Measurements from ENCODE around the gene ARID1B.
A peak's percentile ranks its signal among the peaks of the same experiment; 100 is the strongest.

ARID1B gene

DNA sequence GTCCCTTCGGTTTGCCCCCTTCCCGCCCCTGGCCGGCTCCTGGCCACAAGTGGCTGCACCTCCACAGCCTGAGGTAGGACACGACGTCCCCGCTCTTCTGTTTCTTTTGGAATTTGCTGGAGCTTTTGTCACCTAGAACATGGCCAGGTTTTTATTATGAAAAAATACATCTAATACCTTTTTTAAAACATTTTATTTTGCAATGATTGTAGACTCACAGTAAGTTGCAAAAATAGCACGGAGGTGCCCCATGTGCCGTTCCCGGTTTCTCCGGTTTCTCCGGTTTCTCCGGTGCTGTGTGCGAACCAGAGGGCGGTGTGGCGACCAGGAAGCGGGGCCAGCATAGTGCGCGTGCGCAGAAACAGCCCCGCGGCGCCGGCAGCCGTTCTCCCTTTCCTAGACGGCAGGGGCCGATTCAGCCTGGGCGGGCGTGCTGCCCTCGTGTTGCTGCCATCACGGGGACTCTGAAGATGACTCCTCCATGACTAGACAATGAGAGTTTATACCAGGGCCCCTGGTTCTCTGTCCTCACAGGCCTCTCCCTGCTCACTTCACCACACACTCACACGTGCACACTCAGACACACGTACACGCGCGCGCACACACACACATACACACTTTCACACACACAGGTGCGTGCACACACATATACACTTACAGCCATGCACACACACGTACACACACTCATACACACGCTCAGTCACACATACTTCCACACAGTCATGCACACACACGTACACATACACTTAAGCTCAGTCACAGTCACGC is 444.1 kb downstream of the ARID1B start:
- peak; percentile 82 for DNase-seq

DNA sequence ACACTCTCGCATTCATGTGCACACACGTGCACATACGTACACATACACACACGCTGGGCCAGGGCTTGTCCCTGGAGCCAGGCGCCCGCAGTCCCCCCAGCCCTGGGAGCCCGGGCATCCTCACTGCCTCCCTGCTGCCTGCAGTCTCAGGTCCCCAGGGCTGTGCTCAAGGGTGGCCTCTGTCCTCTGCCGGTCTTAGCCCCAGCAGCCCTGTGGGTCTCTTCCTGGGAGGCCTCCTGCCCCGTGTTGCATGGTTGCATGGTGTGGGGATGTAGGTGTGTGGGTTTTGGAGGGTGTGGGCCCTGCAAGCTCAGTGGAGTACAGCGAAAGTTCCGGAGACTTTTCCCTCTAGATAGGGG is 444.6 kb downstream of the ARID1B start:
- no peak for DNase-seq

DNA sequence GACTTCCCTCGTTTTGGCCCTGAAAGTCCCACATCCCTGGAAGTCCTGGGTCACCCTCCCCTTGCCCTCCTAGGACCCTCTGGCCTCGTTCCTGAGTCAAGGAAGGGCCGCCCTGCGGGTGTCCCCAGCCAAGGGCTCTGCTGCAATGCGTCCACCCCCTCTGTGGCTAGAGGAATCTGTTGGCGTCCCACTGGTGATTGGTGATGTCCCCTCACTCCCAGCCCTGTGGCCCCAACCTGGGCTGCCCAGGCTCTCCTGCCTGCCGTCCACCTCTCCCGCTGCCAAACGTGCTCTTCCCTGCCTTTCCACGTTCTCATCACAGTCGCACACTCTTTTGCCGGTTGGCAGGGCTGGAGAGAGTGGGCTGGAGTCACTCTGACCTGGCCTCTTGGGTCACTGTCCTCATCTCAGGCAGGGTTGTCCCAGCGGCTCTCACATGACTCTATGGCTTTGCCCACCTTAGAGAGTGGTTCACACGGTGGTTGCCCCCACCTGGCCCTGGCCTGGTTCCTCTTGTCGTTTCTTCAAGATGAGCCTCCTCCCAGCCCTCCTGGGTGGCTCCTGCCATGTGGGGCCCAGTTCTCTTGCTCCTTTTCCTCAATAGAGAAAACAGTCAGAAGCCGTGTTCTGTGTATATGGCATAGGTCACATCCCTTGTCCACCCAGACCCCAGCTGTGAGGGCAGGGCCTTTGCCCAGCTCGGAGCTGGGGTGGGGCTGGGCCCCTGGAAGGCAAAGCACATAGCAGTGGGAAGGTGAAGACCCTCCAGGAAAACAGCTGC is 445.2 kb downstream of the ARID1B start:
- no peak for DNase-seq

DNA sequence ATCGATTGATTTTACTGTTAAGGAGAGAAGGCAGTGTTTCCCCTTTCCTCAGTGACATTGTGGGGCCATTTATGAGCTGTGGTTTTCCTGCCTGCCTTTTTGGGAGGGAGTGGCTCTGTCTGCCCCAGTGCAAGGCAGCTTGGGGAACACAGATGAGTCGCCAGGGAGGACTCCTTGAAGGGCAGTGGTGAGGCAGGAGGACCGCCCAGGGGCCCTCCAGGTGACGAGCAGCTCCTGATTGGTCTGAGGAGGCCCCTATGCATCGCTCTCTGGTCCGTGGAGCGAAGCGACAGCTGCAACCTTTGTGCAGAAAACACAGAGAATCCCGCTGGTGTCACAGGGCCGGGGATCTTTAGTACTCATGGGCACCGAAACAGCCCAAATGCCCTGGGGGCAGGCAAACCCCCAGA is 445.8 kb downstream of the ARID1B start:
- DNase-seq = no peak

DNA sequence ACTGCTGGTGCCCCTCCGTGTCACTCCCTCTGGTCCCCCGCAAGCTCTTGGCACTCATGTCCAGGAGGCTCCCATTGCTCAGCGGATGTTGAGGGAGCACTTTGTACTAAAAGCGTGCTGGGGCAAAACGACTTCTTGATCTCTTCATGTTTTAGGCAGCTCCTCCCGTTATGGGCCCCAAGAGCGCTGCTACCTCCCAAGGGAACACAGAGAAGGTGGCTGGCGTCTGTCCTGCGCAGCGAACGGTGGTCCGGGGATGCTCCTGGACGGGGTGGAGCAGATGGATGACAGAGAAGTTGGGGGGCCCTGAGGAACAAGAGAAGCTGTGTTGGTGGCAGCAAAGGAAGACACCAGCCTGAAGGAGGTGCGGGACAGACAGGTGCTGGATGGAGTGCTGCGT is 446.3 kb downstream of the ARID1B start:
- DNase-seq = no peak

DNA sequence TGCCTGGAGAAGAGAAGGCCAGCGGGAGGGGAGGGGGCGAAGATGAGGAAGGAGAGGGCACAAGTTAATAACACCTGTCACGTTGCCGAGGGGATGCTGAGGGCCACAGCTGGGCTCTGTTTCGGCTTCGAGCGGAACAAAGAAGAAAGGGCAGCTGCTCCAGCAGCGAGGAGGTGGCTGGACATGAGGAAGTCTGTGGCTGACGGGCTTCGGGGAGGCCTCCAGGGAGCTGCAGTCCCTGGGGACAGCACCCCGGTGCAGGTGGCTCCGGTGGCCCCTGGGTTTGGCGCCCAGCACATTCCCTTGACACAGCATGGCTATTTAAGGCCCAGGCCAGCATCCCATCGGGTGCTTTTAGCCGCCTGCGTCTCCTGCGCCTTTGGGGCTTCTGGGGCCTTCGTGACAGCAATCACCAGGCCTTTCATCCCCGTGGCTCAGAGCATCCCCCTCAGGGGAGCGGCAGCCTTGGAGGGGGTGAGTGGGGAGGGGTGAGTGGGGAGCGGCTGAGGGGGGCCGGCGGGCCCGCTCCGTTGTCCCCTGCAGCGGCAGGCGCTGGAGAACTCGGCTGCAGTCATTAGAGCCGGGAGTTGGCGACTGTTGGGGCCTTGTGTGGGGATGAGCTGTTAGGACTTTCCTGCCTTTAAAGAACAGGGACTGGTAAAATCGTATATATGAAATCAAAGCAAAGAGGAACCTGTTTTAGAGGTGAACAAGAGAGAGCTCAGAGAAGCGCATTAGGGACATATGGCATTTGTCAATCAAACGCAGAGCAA is 447.2 kb downstream of the ARID1B start:
- no peak for DNase-seq

DNA sequence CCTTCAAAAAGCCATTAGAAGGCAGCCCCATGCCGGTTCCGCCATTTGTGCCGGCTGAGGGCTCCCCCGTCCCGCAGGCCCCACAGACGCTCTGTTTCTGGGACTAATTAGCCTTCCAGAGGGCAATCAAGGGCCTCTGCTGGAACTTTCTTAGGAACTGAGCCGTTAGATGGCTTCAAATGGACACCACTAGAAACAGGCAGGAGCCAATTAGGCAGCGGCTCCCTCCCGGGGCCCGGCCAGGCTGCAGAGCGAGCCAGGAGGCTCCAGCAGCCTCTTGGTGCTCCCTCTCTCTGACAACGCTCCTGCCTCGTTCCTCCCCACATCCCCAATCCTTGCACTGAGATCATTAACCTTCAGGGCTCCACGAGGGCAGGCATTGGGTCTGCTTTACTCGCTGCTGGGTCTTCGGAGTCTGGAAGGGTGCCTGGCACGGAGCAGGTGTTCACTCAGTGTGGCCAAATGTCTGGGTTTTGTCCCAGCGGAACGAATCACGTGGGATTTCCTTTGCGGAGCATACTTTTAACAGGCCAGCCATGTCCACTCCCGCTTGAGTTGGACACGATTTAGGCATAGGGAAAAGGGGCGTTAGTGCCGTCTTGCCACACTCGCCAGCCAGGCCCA is 447.9 kb downstream of the ARID1B start:
- DNase-seq = no peak

DNA sequence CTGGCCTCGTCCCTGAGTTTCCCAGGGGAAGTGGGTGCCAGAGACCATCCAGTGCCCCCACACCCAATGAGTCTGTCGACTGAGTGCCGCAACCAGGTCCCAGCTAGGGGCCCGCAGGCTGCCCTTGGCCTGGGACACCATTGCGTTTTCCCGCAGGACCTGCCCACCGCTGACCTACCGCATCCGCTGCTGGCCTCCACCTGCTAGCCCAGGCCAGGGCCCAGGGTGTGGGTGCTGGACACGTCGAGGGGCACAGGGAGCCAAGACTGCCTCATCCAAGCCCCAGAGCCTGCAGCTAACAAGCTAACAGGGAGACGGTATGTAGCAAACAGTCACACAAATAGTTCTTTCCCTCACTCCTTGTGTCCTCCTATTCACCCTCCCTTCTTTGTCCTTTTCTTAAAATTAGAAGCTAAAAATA is 448.4 kb downstream of the ARID1B start:
- no peak for DNase-seq

DNA sequence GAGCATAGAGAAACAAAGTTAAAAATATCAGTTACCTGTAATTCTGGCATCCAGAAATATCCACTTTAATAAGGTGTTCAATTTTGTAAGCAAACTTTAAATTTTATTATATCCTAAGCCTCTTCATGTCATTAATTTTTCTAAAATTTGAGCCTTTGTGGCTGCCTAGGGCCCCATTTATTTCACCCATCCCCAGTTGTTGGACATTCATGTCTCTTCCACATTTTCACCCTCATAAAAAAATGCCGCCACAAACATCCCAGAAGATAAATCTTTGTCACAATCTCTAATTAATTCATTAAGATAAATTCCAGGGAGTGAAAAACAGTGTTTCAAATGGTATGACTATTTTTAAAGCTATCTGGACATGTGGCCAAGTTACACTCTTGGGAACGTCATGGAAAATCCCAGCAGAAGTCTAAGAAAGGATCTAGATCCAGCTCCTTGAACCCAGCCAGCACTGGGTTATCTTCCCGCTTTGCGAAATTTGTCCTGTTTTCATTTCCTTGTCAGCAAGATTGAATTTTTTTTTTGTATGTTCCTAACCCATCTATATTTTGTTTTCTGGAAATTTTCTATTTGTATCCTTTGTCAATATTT is 448.9 kb downstream of the ARID1B start:
- DNase-seq = no peak

DNA sequence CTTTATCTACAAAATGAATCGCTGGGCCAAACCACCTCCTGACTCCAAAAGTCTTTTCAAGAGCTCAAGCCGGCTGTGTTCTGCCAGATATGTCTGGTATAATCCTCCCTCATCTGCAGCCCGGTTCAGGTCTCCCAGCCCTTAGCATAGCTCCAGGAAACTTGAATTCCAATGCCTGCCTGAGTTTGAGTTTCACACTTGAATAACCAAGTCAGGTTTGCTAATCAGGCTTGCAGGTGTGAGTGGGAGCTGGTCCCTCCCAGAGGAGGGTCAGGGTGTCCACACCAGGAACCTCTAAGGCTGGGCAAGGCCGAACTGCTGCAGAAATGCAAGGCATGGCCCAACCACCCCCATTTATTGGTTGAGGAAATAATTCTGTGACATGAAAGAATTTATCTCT is 449.6 kb downstream of the ARID1B start:
- no peak for DNase-seq

DNA sequence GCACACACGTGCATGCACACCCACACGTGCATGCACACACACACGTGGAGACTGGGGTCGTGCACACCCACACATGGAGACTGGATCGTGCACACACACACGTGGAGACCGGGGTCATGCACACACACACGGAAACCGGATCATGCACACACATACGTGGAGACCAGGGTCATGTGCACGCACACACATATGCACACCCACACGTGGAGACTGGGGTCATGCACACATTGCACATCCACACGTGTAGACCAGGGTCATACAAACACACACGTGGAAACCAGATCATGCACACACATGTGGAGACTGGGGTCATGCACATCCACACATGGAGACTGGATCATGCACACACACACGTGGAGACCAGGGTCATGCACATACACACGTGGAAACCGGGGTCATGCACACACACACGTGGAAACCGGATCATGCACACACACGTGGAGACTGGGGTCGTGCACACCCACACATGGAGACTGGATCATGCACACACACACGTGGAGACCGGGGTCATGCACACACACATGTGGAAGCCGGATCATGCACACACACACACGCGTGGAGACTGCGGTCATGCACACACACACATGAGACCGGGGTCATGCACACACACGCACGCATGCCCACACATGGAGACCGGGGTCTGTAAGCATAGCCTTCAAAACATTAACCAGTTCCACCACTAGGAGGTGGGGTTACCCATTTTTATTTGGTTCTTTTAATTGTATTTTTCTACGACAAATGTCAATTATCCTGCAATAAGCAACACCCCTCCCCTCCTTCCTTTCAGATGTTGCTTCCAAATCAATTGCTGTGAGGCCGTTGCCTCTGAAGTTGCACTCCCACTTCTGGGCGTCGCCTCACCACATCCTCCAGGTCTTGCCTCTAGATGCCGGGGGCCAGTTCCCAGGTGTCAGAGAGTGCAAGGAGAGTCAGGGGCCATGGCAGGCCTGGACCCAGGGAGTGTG is 450.3 kb downstream of the ARID1B start:
- DNase-seq = peak; percentile 4

DNA sequence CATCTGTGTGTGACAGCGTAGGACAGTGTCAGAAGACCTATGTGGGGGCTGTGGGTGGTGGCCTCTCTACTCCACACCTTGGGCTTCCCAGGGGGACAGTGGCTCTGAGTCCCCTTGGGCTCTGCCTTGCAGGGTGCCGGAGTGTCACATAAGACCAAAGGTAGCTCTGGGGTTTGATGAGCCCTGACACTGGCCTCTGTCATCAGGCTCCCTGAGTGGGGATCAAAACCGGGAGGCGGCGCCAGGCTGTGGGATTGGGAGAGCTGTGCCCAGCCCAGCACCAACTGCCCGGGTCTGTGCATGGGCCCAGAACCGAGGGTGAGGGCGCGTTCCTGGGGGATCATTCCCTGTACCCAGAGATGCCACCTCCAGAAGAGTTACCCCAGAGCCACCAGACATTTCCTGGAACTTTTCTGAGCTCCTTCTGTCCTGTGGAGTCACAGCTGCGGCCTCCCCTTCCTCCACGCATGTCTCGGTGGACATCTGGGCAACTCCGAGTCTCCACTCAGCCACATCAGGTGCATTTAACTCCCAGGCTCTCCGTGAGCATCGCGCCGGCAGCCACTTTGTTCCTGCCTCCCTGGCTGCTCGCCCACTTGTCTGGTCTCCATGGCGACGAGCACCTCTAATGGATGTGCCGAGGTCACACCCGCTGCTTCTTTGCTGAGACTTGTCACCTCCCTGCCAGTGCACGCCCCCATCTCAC is 451.4 kb downstream of the ARID1B start:
- no peak for DNase-seq

DNA sequence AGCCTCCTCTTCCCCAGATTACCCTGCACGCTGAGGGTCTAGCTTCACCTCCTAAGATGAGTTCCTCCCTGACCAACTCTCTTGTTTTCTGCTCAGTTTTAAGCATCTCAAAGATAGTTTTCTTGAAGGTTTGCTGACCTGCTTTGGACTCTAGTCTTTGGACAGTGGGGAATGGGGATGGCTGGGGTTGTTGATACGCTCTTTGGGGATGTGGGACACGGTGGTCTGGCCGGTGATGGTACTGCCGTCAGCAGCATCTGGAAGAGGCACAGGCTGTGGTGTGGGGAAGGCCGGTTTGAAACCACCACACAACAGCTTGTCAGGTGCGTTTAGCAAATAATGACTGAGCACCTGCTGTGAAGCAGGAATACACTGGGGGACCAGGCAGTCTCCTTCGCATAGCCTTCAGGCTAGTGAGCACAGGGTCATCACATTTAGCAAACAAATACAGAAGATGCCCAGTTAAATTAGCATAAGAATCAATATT is 452.0 kb downstream of the ARID1B start:
- DNase-seq = no peak

DNA sequence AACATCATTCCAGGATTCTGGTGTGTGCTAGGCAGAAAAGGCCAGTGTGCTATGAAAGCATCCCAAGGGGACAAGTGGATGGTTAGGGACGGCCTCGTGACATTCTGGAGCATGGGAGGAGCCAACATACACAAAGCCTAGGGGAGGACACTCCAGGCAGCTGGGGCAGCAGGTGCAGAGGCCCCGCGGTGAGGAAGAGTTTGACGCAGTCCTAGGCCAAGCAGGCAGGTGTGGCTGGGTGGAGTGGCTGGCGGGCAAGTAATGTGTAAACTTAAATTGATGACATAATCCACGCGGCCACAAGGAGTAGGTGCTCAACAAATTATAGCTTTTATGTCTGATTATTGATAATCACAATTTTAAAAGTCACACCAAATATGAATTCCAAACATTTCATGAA is 452.5 kb downstream of the ARID1B start:
- DNase-seq = no peak

DNA sequence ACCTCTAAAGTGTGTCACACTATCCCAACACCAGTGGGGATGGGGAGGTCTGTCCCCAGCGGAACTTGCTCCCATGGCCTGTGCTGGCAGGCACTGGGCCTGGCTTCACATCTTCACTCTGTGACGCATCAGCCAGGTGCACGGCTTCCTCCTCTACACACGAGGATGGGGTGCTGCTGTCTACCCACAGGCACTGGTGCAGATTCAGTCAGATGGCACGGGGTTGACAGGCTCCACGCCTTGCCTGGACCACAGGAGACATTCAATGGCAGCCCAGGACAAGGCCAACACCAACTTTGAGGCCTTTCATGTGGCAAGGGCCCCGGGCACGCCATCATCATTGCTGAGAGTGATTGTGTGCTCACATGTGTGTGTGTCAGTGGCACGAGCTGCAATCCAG is 453.7 kb downstream of the ARID1B start:
- DNase-seq = no peak

DNA sequence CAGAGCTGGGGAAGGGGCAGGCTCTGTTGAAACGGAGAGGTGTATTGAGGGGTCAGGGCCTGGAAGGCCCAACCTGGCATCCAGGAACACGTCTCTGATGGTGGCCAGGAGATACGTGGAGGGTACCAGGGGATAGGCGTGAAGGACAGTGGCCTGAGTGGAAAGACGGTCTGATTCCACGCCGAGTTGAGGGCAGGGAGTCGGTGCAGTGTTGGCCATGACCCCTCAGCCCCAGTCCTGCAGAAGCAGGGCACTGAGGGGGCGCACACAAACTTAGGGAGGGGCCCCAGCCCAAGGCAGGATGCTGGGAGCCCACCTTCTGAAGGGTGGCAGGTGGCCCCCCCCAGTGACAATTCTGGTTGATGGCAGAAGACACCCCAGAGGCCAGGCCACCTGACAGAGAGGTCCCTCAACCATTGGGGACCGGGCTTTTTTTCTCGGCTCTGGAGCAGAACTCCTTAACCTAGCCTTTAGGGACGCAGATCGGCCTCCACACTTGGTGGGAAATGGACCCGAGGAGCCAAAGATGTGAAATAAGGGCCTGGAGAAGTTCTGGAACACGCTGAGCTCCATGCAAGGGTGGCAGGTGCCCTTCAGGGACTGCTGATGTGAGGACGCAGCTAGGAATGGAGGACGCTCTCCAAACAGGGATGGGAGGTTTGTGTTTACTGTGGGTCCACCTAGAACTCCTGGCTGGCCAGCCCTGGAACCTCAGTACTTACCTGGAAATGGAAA is 455.1 kb downstream of the ARID1B start:
- DNase-seq = no peak

DNA sequence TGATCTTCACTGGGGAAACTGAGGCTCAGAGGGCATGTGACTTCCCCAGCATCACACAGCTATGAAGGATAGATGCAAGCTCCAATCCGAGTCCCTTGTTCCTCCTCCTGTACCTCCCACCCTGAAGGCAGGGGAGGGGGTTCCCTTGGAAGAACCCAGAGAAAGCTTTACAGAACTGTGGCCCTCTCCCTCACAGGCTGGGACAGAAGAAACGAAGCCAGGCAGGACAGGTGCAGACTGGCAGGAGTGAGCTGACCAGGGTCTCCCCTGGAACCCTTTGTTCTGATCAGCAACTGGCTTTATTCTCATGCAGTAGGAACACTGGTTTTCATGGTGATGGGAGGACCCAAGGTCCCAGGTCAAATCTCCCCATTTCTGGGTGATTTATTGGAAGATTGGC is 456.0 kb downstream of the ARID1B start:
- DNase-seq = no peak

DNA sequence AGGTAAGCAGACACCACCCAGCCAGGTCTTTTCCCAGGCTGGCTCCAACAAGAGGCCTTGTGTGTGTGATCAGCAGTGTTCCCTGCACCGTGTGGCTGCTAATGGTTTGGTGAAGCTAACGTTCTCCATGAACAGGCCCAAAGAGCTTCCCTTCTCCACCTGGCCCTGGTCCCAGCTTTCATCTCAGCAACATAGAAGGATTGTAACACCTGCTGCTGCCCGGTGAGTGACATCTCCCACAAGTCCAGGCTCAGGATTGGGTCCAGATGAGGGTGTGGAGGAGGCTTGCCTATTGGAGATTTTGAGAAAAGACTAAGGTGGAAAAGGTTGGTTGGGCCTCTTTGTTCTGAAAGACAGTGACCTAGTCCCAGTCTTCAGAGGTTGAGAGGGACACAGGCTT is 456.5 kb downstream of the ARID1B start:
- no peak for DNase-seq

DNA sequence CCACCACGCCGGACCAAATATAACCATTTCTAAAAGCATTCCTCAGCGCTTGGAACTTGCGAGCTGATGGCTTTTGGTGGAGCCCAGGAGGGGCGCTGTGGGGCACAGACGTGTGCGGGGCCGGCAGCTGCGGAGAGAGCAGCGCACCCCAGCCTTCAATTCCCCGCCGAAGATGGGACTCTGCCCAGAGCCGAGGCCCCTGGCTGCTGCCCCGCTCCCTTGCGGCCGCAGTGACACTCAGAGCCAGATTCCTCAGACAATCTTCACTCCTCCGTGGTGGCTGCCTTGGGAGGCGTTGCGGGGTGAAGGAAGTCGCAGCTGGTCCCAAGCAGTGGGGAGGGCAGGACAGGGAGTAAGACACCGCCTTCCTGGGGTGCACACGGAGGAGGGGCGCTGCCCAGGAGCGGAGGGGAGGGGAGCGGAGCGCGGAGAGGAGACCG is 458.4 kb downstream of the ARID1B start:
- DNase-seq = peak; percentile 46
